H1 (cell line): ENCODE measurements around the gene SSNA1. TPM values are rescaled to one million over a fixed set of nuclear protein-coding genes. Genes with fewer than 3 reads are reported as not detected.
A peak's percentile ranks its signal among the peaks of the same experiment; 100 is the strongest.

ENCODE experiments used
- ATF2 ChIP-seq: IDR thresholded peaks from 2 replicates; pipeline ENCODE4 v1.6.1; 2012; ENCODE audit warnings: low read length, inconsistent platforms
- polyA plus RNA-seq, 7 experiments: library from polyadenylated mRNA; depleted of rRNA in 3 of 7; stranded (reverse) in 5 of 7; unstranded in 2 of 7; fragments of >200 nt in 5 of 7; fragments of 200-250 nt in 2 of 7; gene quantifications; 1 replicate in 5 of 7; 2 replicates in 1 of 7; 4 replicates in 1 of 7; pipeline versions ENCODE4 v1.2.1 to v1.2.3, GENCODE V29; 2011 to 2013; ENCODE audit warnings: missing spikeins in 2 of 7, mixed read lengths in 2 of 7
- total RNA-seq: library from RNA; stranded (reverse); fragmentation: NEBNext Ultra II Directional; extraction: Animal tissue kit (Norgen Biotek cat#: 25700); gene quantifications from 2 replicates; pipeline ENCODE4 v1.2.1, GENCODE V29; 2021

SSNA1 gene
- total and polyA plus RNA-seq, 2 of the 8 experiments (the other 6 are each of a cell fraction or from before 2014, with no cell fraction given) = 87.3 to 157 TPM

GRCh38 chr9:137223078-137223970, 34.8 kb downstream of the SSNA1 start (continued):
- TF ChIP-seq ATF2 = 0 out of 2 replicates have a peak, but pooled peaks have one; percentile 31
- TF ChIP-seq, all 59 proteins: peak for 20
